GM12892 (cell line): ENCODE results near the gene FSTL5.
"Not testable (repeated sequence)": the region's sequence is repeated elsewhere in the genome, so short reads cannot be mapped to it uniquely, and the experiment has no call there.

Source experiments
- DNase-seq: peaks from one replicate; pipeline ENCODE4 v3.0.0; 2011; ENCODE audit not compliant: insufficient read length
- FAIRE-seq: peaks from 2 replicates; lab custom pipeline; 2011; peaks lifted over from hg19 to GRCh38; lab: Jason Lieb, UNC
- POLR2A ChIP-seq: IDR thresholded peaks from 2 replicates; pipeline ENCODE4 v1.6.1; 2011; ENCODE audit warnings: low read depth, low read length, control low read depth
- POLR2AphosphoS5 ChIP-seq: IDR thresholded peaks from 2 replicates; pipeline ENCODE4 v1.6.1; 2011; ENCODE audit warnings: low read depth, low read length, control low read depth
- TAF1 ChIP-seq: IDR thresholded peaks from 2 replicates; pipeline ENCODE4 v1.6.1; 2011; ENCODE audit warnings: low read depth, mild to moderate bottlenecking, control low read depth, low read length, borderline replicate concordance

FSTL5 gene

GRCh38 chr4:161803171-161803570 is 360.6 kb downstream of the FSTL5 start:
- FAIRE-seq (no peak), DNase-seq (no peak)
- TF ChIP-seq TAF1 (no peak), POLR2A (no peak), POLR2AphosphoS5 (no peak)

GRCh38 chr4:161799710-161800109 is 364.1 kb downstream of the FSTL5 start:
- FAIRE-seq = no peak
- DNase-seq = no peak
- TF ChIP-seq TAF1 (no peak), POLR2AphosphoS5 (no peak), POLR2A (no peak)

DNA sequence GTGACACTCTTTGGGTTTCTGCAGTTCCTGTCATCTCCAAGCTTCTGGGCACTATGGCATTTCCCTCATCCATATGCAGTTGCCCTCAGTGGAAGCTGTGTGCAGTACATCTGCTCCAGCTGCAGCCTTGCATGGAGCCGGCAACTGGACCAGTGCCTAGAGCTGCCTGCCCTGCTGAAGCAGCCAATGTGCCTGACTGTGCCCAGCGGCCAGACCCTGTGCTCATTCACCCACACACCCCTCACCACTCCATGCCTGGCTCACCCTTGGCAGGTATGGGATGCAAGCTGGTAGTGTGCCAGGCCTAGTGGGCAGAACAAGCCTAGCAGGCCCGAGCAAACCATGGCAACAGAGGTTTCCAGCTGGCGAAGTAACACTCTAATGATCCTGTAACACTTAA is 370.8 kb downstream of the FSTL5 start:
- DNase-seq = no peak
- no peak for FAIRE-seq
- no peak for TF ChIP-seq POLR2AphosphoS5
- no peak for TF ChIP-seq TAF1
- no peak for TF ChIP-seq POLR2A

GRCh38 chr4:161791796-161792556 is 371.8 kb downstream of the FSTL5 start:
- DNase-seq (no peak), FAIRE-seq (no peak)
- TF ChIP-seq TAF1 (no peak), POLR2A (no peak), POLR2AphosphoS5 (no peak)

DNA sequence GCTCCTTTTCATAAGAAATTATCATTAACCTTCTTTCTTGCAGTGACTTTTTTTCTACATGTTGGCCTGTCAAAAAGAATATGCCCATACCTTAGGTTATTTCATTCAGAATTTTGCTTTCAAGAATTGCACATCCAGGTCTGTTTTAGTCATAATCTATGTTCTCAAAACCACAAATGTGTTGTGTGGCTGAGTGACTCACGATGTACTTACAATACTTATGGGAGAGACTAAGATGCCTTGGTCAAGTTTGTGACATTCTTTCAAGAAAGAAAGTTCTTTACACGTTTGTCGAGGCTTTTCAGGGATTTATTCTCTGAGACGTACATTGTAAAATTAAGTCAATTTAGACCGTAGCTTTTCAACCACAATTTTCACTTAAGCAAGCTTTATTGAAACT is 396.7 kb downstream of the FSTL5 start:
- TF ChIP-seq TAF1 (no peak), POLR2AphosphoS5 (no peak), POLR2A (no peak)
- no peak for DNase-seq
- no peak for FAIRE-seq

DNA sequence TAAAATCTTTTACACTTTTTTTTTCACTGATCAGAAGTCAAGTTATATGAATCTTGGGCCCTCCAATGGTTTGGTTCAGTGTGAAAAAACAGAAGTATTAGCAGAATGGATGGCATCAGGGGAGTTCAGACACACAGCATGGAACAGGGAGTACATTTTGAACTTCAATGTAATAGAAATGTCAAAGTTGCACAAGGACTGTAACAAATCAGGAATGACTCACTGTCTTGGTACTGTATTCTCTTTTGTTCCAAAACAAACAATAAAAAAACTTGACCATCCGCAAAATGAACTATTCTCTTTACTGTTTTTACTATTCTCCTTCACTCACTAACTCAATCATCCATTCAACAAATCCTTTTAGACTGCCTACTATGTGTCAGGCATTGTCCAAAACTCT is 401.0 kb downstream of the FSTL5 start:
- DNase-seq (no peak), FAIRE-seq (no peak)
- TF ChIP-seq POLR2AphosphoS5 = no peak
- TF ChIP-seq POLR2A = no peak
- TF ChIP-seq TAF1 = no peak

DNA sequence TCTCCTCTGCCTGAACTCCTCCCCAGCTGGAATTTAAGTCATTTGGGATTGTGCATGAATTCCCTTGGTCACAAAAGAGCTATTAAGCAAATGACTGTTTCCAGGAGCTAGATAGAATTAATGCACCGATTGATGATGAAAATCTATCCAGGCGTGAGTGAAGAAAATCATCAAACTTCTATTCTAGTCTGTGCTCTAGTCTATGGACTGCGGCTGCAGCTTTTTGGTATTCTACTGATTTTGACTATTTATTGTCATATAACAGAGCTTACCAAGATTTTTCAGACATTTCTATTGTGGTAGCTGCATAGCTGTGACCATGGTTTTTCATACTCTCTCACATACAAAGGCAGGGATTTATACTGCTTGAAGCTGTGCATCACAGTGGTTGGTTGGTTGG is 403.8 kb downstream of the FSTL5 start:
- TF ChIP-seq TAF1 (no peak), POLR2A (no peak), POLR2AphosphoS5 (no peak)
- FAIRE-seq = no peak
- DNase-seq = no peak

- DNase-seq, FAIRE-seq: not testable (repeated sequence)
These were observed 405.4 kb downstream of the FSTL5 start for GRCh38 chr4:161758412-161758811.

DNA sequence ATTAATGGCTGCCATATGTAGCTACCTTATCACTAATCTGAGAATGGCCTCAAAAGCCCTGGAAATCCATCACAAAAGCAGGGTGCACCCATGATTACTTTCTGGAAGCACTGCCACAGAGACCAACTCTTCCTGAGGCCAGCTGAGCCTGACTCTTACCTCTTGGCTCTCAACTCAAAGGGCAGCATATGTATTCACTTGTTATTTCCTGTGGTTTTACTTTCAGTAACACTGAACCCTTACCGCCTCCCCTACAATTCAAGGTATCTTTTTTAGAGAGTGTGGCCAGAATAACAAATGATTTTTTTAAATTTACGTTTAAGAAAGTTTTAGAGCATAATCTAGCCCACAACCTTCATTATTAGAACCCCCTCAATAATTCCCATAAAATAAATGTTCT is 434.9 kb downstream of the FSTL5 start:
- no peak for DNase-seq
- FAIRE-seq = no peak
- no peak for TF ChIP-seq POLR2AphosphoS5
- TF ChIP-seq TAF1 = no peak
- TF ChIP-seq POLR2A = no peak

- TF ChIP-seq POLR2AphosphoS5 (no peak), POLR2A (no peak), TAF1 (no peak)
- DNase-seq (no peak), FAIRE-seq (no peak)
These were observed 441.9 kb downstream of the FSTL5 start for GRCh38 chr4:161721947-161722346.

DNA sequence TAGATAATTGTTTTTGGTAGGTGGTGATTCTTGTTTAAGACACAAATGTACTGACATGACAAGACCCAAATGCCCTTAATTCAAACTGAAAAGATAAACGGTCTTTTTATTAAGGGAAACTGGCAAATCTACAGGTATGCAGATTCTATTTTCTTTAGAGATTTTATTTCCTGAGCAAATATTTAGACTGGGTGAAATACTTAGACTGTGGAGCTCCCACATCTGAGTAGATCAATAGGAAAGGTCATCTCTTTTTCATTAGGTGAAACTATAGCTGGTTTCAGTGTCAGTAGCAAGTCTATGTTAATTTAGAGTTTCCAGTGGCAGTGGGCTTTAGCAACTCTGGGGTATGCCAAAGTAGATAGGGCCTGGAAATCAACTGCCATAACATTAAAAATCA is 446.7 kb downstream of the FSTL5 start:
- no peak for TF ChIP-seq TAF1
- TF ChIP-seq POLR2AphosphoS5 = no peak
- no peak for TF ChIP-seq POLR2A
- FAIRE-seq (no peak), DNase-seq (no peak)

GRCh38 chr4:161714931-161715330 is 448.9 kb downstream of the FSTL5 start:
- TF ChIP-seq TAF1 (no peak), POLR2AphosphoS5 (no peak), POLR2A (no peak)
- FAIRE-seq (no peak), DNase-seq (no peak)

- no peak for FAIRE-seq
- no peak for DNase-seq
- TF ChIP-seq POLR2A (no peak), POLR2AphosphoS5 (no peak), TAF1 (no peak)
These were observed 449.6 kb downstream of the FSTL5 start for GRCh38 chr4:161714022-161714751.

DNA sequence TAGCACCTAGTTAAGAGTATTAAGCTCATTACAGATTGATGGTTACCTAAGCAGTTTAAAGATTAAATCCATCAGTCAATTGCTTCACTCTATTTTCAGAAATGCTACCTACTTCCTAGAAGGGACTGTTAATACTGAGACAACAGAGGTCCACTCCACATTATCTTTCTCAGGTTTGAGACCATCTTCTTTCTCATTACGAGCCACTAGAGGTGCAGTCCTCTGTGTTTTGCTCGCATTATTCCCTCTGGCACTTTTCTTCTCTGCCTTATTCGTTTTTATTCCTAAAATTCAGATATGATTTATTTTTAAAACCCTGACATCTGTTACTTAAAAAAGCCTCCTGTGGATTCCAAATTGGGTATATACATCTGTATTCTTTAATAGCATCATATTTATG is 459.1 kb downstream of the FSTL5 start:
- FAIRE-seq (no peak), DNase-seq (no peak)
- no peak for TF ChIP-seq POLR2AphosphoS5
- TF ChIP-seq POLR2A = no peak
- no peak for TF ChIP-seq TAF1
